B cell (primary cell): ENCODE measurements around the gene MYH11. TPM values are rescaled to one million over a fixed set of nuclear protein-coding genes. Genes with fewer than 3 reads are reported as not detected.

Experiments used
- ATAC-seq: fragments of 200-7000 bp; cut with Tn5 transposase; one replicate; pipeline ENCODE4 v1.10.0; 2021; ENCODE audit warnings: low read depth, mild to moderate bottlenecking, moderate number of reproducible peaks, moderate library complexity
- CTCF ChIA-PET: fragments of 350-600 bp; sonication (Branson Sonifier 250); formaldehyde crosslinking; loops from one replicate; lab custom pipeline; 2021; ENCODE audit warnings: antibody characterized with exemption, inconsistent platforms; lab: Charles Lee
- POLR2A ChIA-PET: fragments of 350-600 bp; sonication (Branson Sonifier 250); formaldehyde crosslinking; loops from one replicate; lab custom pipeline; 2021; ENCODE audit warnings: antibody characterized with exemption; lab: Charles Lee
- DNase-seq: peaks from one replicate; pipeline ENCODE4 v3.0.0; 2013
- H2AFZ ChIP-seq: 2 replicates; pipeline ENCODE4 v1.6.1; 2012; ENCODE audit warnings: mild to moderate bottlenecking, low read depth, low read length; ENCODE audit not compliant: insufficient read depth, poor library complexity, severe bottlenecking
- H3K27ac ChIP-seq, 2 donors: 1 replicate in 1 of 2; 2 replicates in 1 of 2; pipeline ENCODE4 v1.5.1; 2012 to 2013; ENCODE audit warnings: low read length in 2 of 2, mild to moderate bottlenecking in 2 of 2, moderate library complexity in 1 of 2
- H3K27me3 ChIP-seq, 4 experiments: fragments of 200-600 bp in 1 of 4; sonication (generic) in 1 of 4; replicated peaks in 1 of 4; 1 replicate in 2 of 4; 2 replicates in 2 of 4; pipeline versions ENCODE4 v1.6.1 to v1.7.0; 2013 to 2016; ENCODE audit warnings: low read length in 3 of 4, mild to moderate bottlenecking in 2 of 4, mixed read lengths in 1 of 4, moderate library complexity in 1 of 4; ENCODE audit not compliant: insufficient read depth in 4 of 4, control insufficient read depth in 3 of 4; ENCODE audit errors: control extremely low read depth in 1 of 4
- H3K36me3 ChIP-seq, 2 experiments: replicated peaks in 1 of 2; 1 replicate in 1 of 2; 2 replicates in 1 of 2; pipeline versions ENCODE4 v1.6.1 to v1.7.1; 2013; ENCODE audit warnings: low read length in 1 of 2; ENCODE audit not compliant: insufficient read depth in 2 of 2, control insufficient read depth in 1 of 2; ENCODE audit errors: control extremely low read depth in 1 of 2, extremely low read depth in 1 of 2
- H3K4me1 ChIP-seq, 2 donors: fragments of 200-600 bp in 1 of 2; sonication (generic) in 1 of 2; 1 replicate in 1 of 2; 2 replicates in 1 of 2; pipeline versions ENCODE4 v1.5.1 to v1.6.1; 2013 to 2017; ENCODE audit warnings: low read length in 2 of 2; ENCODE audit not compliant: control insufficient read depth in 2 of 2, insufficient read depth in 2 of 2
- H3K4me2 ChIP-seq: replicated peaks from 2 replicates; pipeline ENCODE3; 2012; ENCODE audit warnings: mild to moderate bottlenecking, low read depth, low read length; ENCODE audit not compliant: poor library complexity, severe bottlenecking
- H3K4me3 ChIP-seq, 5 experiments: fragments of 200-600 bp in 1 of 5; sonication (generic) in 1 of 5; 1 replicate in 3 of 5; 2 replicates in 2 of 5; pipeline versions ENCODE4 v1.5.1 to v1.7.0; 2011 to 2016; ENCODE audit warnings: low read length in 4 of 5, mild to moderate bottlenecking in 4 of 5, low read depth in 2 of 5, control low read depth in 1 of 5, moderate library complexity in 1 of 5; ENCODE audit not compliant: insufficient read depth in 1 of 5; ENCODE audit errors: control extremely low read depth in 1 of 5, extremely low read depth in 1 of 5
- H3K79me2 ChIP-seq: fragments of 200-600 bp; sonication (generic); one replicate; pipeline ENCODE4 v1.6.0; 2016; ENCODE audit warnings: low read length; ENCODE audit not compliant: control insufficient read depth, insufficient read depth
- H3K9ac ChIP-seq: fragments of 200-600 bp; sonication (generic); 2 replicates; pipeline ENCODE4 v1.6.1; 2017; ENCODE audit warnings: mild to moderate bottlenecking, low read length, moderate library complexity
- H3K9me3 ChIP-seq, 3 donors: one replicate each; pipeline versions ENCODE4 v1.6.1 to v1.7.1; 2013; ENCODE audit warnings: low read length in 2 of 3; ENCODE audit not compliant: control insufficient read depth in 2 of 3, insufficient read depth in 1 of 3; ENCODE audit errors: control extremely low read depth in 1 of 3
- H4K20me1 ChIP-seq: 2 replicates; pipeline ENCODE4 v1.6.0; 2012; ENCODE audit warnings: mild to moderate bottlenecking, low read length; ENCODE audit not compliant: insufficient read depth, control insufficient read depth, poor library complexity, severe bottlenecking
- H3K27ac Mint-ChIP-seq: one replicate; pipeline ENCODE4 v1.8.0; 2021; ENCODE audit warnings: mixed read lengths
- H3K27me3 Mint-ChIP-seq: one replicate; pipeline ENCODE4 v1.8.0; 2021; ENCODE audit warnings: mixed read lengths
- H3K4me1 Mint-ChIP-seq: one replicate; pipeline ENCODE4 v1.8.0; 2021; ENCODE audit warnings: mixed read lengths
- H3K4me3 Mint-ChIP-seq: one replicate; pipeline ENCODE4 v1.8.0; 2021; ENCODE audit warnings: mixed read lengths
- H3K9me3 Mint-ChIP-seq: one replicate; pipeline ENCODE4 v1.8.0; 2022; ENCODE audit warnings: mixed read lengths; ENCODE audit not compliant: insufficient read depth
- CTCF ChIP-seq: fragments of 200-600 bp; IDR thresholded peaks from one replicate; pipeline ENCODE4 v1.8.0; 2022; ENCODE audit warnings: antibody characterized with exemption, mild to moderate bottlenecking
- EZH2 ChIP-seq: IDR thresholded peaks from 2 replicates; pipeline ENCODE4 v1.6.1; 2012; ENCODE audit warnings: borderline replicate concordance, low read depth, mild to moderate bottlenecking, moderate library complexity, low read length; ENCODE audit not compliant: insufficient read depth, poor library complexity, severe bottlenecking
- WGBS: methylation state at CpG from one replicate; pipeline ENCODE4 v1.1.5; 2013; ENCODE audit warnings: missing lambda C conversion rate; ENCODE audit not compliant: insufficient coverage; 5-methylcytosine and 5-hydroxymethylcytosine counted together
- intact Hi-C: fragments of 100-400 bp; cut with micrococcal nuclease; formaldehyde crosslinking; loops from one replicate; pipeline ENCODE4 v1.10.0; 2022
- polyA plus RNA-seq: library from polyadenylated mRNA; depleted of rRNA; stranded (reverse); fragments of >200 nt; gene quantifications from 2 replicates; pipeline ENCODE4 v1.2.3, GENCODE V29; 2012
- total RNA-seq, 2 donors: library from RNA; stranded (reverse); fragments of 120-200 nt in 1 of 2; gene quantifications; 1 replicate in 1 of 2; 2 replicates in 1 of 2; pipeline versions ENCODE4 v1.2.3 to v1.2.4, GENCODE V29; 2013 to 2022

The MYH11 gene
- total and polyA plus RNA-seq, 2 donors (not counting 1 experiment from before 2014, with no cell fraction given) = 0.05 to 0.16 TPM

GRCh38 chr16:15855704-15856003 lies 1.2 kb downstream of the MYH11 start:
- intact Hi-C loops = no loop called here
- ATAC-seq = no peak
- TF ChIP-seq EZH2 = no peak
- TF ChIP-seq CTCF = no peak
- Histone ChIP-seq H3K4me1 (peaks cover 24 to 31% of the 10 kb centered on the region in 2 donors), H3K27me3 (peaks cover 0 to 34% (median 15%) of the 10 kb centered on the region in 4 experiments), H3K4me2 (peak overlapping the region; percentile 40), H3K79me2 (no peaks in the 10 kb centered on the region), H3K27ac (no peak overlapping the region), H3K36me3 (no peaks in the 10 kb centered on the region), H2AFZ (no peak overlapping the region), H4K20me1 (no peaks in the 10 kb centered on the region), H3K9ac (no peak overlapping the region), H3K9me3 (peaks cover 0 to 1% (median 0%) of the 10 kb centered on the region in 3 donors), H3K4me3 (peak overlapping the region in 2 of 5 experiments; percentile 9 to 15)
- ChIA-PET CTCF (no interaction called here), POLR2A (no interaction called here)
- H3K27ac Mint-ChIP-seq = no peak overlapping the region
- peaks cover 19% of the 10 kb centered on the region for H3K4me1 Mint-ChIP-seq
- peak overlapping the region; percentile 55 for H3K4me3 Mint-ChIP-seq
- peaks cover 22% of the 10 kb centered on the region for H3K27me3 Mint-ChIP-seq
- H3K9me3 Mint-ChIP-seq = no peaks in the 10 kb centered on the region
- 43% methylated on average over 2 of the region's 5 CpGs for WGBS
- DNase-seq = no peak

DNA sequence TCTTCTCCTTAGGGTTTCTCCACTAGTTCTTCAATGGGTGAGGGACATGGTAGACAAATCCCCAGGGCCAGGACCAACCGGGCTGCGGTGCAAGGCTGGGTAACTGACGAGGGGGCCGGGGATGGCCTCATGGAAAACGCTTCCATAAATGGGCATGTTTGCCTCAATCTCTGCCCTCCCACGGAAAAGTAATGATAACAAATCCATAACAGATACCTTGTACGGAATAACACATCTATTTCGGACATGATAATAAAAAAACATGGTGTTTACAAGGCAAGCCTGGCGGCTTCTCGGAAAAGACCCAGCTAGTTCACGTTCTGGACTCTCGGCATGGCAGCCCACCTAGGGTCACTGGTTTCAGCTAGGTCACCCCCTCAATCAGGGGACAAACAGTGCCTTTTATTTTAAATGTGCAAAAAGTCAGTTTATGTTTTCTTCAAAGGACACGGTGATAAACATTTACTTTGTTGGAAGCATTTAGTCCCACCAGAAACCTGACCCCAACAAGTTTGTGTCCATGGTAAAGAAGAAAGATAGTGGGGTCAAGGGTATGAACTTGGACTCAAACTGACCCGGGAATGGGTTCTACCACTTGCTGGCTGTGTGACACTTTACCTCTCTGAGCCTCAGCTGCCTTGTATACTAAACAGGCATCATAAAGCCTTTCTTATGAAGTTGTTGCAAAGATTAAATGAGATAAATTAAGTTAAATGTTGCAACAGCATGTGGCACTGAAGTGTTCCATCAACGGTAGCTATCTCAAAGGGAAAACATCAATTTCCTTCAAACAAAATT lies 1.7 kb downstream of the MYH11 start:
- Histone ChIP-seq H3K4me1 (peaks cover 24 to 31% of the 10 kb centered on the region in 2 donors), H4K20me1 (no peaks in the 10 kb centered on the region), H3K9me3 (peaks cover 0 to 1% (median 0%) of the 10 kb centered on the region in 3 donors), H3K79me2 (no peaks in the 10 kb centered on the region), H2AFZ (no peak overlapping the region), H3K27me3 (peaks cover 0 to 34% (median 15%) of the 10 kb centered on the region in 4 experiments), H3K9ac (no peak overlapping the region), H3K27ac (no peak overlapping the region), H3K4me2 (peak overlapping the region; percentile 40), H3K36me3 (no peaks in the 10 kb centered on the region), H3K4me3 (no peak overlapping the region)
- peaks cover 19% of the 10 kb centered on the region for H3K4me1 Mint-ChIP-seq
- WGBS = 90% methylated on average over 13 of the region's 15 CpGs
- H3K27ac Mint-ChIP-seq = no peak overlapping the region
- DNase-seq = no peak
- TF ChIP-seq EZH2 (no peak), CTCF (no peak)
- H3K27me3 Mint-ChIP-seq = peaks cover 22% of the 10 kb centered on the region
- ChIA-PET CTCF (no interaction called here), POLR2A (no interaction called here)
- no peak for ATAC-seq
- intact Hi-C loops = no loop called here
- peak overlapping the region; percentile 55 for H3K4me3 Mint-ChIP-seq
- no peaks in the 10 kb centered on the region for H3K9me3 Mint-ChIP-seq
